ENCODE results near the gene TXNDC9.
"Not testable (repeated sequence)": the region's sequence is repeated elsewhere in the genome, so short reads cannot be mapped to it uniquely, and the experiment has no call there.

The TXNDC9 gene

GRCh38 chr2:99317873-99318200 is 18.3 kb downstream of the TXNDC9 start:
- DNase-seq, result not testable (repeated sequence)

GRCh38 chr2:99317161-99317872 is 18.8 kb downstream of the TXNDC9 start:
- DNase-seq, result no peak

GRCh38 chr2:99301097-99301496 is 35.0 kb downstream of the TXNDC9 start, which contains the start of gene LYG1:
TSS of gene LYG1 (minus strand) at chr2:99301197. CDS start at chr2:99295670, 5,527 bp downstream.
- DNase-seq, result not testable (repeated sequence)

DNA sequence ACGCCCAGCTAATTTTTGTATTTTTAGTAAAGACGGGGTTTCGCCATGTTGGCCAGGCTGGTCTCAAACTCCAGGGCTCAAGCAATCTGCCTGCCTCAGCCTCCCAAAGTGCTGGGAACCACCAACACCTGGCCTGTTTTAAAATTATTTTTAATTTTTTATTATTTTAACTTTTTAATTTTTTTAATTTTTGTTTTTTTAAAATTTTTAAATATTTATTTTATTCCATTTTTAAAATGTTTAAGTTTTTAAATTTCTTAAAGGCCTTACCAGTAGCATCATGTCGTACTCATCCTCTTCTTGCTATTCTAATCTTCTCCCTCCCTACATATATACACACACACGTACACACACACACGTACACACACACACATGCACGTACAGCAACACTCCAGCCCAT is 36.6 kb downstream of the TXNDC9 start:
- no peak for DNase-seq

DNA sequence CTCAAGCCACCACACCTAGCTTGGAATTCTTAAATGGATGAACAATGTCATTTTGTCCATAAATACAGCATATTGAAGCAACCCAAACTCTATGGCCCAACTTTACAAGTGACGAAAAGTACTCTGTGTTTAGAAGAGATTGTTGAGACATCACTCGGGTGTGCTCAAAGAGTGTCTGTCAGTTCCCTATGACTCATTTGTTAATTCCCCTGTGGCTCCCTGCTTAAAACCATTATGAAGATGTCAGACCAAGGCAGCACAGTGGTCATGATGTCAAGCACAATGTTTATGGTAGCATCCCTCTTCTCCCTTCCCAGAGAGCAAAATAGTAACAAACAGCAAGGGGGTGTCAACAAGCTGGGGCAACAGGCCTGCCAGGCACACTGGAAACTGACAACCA is 38.1 kb downstream of the TXNDC9 start:
- DNase-seq, result no peak

DNA sequence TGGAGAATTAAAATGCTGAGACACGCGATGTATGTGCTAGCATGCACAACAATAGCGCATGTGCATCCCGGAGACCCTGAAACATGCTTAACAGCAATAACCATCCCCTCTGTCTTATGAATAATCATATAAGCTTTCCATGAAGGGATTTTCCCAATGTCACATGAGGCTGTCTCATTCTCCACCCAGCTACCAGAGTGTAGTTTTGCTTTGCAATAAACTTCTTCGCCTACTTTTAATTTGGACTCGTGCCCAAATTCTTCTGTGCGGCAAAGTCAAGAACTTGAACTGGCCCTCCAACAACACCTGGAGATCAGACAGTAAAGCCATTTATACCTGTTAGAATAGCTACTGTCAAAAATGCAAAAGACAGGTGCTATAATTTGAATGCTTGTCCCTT is 50.6 kb downstream of the TXNDC9 start:
- no peak for DNase-seq

DNA sequence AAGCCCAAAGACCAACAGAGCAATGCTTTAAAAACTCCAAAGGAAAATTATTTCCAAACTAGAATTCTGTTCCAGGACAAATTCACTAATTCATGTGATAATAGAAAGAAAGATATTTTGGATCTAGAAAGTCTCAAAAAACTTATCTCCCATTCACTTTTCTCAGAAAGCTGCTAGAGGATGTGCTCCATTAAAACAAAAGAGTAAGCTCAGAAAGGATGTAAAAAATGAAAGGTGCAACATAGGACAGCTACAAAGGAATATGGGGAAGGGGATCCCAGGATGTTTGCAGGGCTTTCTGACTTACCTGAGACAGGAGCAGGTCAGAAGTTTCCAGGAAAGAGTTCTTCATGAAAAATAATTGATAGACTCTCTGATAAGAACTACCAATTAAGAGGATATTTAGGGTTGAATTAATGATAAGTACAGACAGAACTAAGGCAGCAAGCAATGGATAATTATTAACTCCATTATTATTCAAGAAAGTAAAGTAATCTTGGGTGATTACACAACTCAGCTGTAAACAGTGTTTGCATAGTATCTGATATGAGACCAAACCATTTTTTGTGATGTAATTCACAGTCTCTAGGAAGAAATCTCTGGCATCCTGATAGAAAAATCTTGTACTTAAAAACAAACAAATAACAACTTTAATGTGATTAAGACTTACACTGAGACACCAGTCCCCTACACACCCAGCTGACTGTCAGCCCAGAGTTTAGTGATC is 56.0 kb downstream of the TXNDC9 start:
- DNase-seq, result no peak

DNA sequence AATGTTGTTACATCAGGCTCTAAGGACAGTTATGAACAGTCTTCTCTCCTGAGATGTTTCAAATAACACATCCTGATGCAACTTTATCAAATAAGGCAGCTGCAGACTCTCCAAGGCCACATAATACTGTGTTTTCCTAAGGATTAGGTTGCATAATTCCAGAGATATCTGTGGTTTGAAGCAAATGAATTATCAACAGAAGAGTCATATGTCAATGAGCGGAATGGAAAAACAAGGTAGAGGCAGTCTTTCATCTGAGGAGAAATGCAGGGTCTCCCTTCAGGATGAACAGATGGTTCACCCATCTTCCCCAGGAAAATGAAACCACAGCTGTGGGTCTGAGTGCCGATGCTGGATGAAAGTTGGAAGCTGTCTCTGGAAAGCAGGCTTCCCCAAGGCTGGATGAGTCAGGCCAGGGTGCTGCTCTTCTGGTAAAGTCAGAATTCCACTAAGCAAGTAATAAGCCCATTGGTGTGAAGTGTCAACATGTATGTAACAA is 57.3 kb downstream of the TXNDC9 start:
- no peak for DNase-seq

- not testable (repeated sequence) for DNase-seq
Observed at GRCh38 chr2:99278195-99278765, 57.9 kb downstream of the TXNDC9 start.

DNA sequence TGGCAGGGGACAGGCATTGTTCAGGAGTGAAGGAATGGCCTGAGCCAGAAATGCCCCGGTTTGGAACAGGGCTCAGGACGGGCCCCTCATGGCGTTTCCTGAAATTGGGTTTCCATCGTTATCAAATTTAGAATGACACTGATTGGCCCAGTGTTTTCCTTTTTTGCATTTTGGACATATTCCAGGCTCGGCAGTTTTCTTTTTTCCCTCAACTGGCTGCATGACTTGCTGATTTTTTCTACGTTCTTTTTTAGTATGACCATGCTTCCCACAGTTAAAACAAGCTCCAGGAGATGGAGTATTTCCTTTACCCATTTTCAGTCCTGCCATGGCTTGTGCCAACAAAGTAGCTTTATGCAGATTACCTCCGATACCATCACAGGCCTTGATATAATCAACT is 60.3 kb downstream of the TXNDC9 start:
- DNase-seq, result no peak

Measured in CD4-positive, alpha-beta T cell treated with Interleukin-4 for 1 hour (primary cell).